Measurements from ENCODE around the gene PEX14. TPM values are rescaled to one million over a fixed set of nuclear protein-coding genes. Genes with fewer than 3 reads are reported as not detected.

The PEX14 gene
- total and polyA plus RNA-seq, 9 of the 15 experiments (the other 6 are each of a cell fraction or from before 2014, with no cell fraction given) = 2.6 to 45.7 (median 22.7) TPM

DNA sequence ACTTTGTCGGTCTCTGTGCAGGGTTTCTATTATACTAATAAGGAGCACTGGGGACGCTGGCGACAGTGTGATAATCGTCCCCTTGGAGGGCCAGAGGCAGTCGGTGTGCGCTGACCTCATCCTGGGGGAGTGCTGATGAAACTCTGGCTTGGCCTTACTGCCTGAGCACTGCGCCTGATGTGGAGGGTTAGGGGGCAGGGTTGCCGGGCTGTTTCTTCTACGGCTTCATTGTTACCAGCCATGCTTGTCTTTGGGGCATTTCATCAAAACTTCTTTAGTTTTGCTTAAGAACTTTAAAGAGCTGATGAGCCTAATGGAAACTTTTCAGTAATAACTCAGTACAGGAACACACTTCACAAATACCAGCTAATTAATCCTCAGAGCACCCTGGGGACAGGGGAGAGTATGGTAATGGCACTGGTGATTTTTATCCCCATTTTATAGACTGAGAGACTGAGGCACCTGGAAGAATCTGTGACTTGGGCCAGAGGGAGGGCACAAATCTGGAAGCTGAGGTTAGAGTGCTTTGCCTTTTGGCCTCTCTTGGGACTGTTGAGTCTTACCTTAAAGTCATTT, 81.8 kb downstream of the PEX14 start (continued):
- TF ChIP-seq REST (IDR thresholded peaks at IDR 0.05; ENCODE audit: borderline replicate concordance) (0 out of 2 replicates have a peak, but pooled peaks have one; percentile 4), REST (CRISPR knock-in tag; IDR thresholded peaks at IDR 0.05; ENCODE audit: low read depth) (no peak), ZNF263 (CRISPR knock-in tag; IDR thresholded peaks at IDR 0.05; ENCODE audit: borderline replicate concordance) (no peak), ZNF318 (IDR thresholded peaks at IDR 0.05; ENCODE audit: borderline replicate concordance in 1 of 2, low read depth in 1 of 2) (peak in 1 of 2 experiments; percentile 64; a peak in 1 of 4 replicates), SMARCA4 (IDR thresholded peaks at IDR 0.05) (peak; percentile 68), ERF (CRISPR knock-in tag; IDR thresholded peaks at IDR 0.05) (0 out of 2 replicates have a peak, but pooled peaks have one; percentile 59), ZSCAN32 (CRISPR knock-in tag; IDR thresholded peaks at IDR 0.05) (no peak), MAZ (CRISPR knock-in tag; conservative IDR thresholded peaks at IDR 0.05 in 1 of 2, IDR thresholded peaks at IDR 0.05 in 1 of 2) (peak in 1 of 2 experiments; percentile 72; a peak in 3 of 4 replicates), GATAD2A (IDR thresholded peaks at IDR 0.05) (no peak), SNIP1 (IDR thresholded peaks at IDR 0.05; ENCODE audit: low read depth) (no peak), GABPB1 (CRISPR knock-in tag; IDR thresholded peaks at IDR 0.05) (0 out of 2 replicates have a peak, but pooled peaks have one; percentile 0), ZNF212 (CRISPR knock-in tag; IDR thresholded peaks at IDR 0.05) (no peak)
